Midbrain (tissue), 1 donor: Measurements from ENCODE around the gene ZNF678.
"Not testable (repeated sequence)": the region's sequence is repeated elsewhere in the genome, so short reads cannot be mapped to it uniquely, and the experiment has no call there.

Experiments used
- DNase-seq: peaks from one replicate; lab custom pipeline; 2025; lab: John Stamatoyannopoulos, UW

The ZNF678 gene

DNA sequence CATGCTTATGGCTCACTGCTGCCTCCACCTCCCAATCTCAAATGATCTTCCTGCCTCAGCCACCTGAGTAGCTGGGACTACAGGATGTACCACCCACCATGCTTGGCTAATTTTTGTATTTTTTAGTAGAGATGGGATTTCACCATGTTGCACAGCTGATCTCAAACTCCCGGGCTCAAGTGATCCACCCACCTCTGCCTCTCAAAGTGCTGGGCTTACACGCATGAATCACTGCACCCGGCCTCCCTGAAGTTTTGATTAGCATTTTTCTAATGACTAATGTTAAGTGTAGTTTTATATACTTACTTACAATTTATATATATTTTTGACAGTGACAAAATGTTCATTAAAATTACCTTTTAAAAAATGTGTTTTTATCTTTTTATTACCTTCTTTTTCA, 41.1 kb downstream of the ZNF678 start:
- DNase-seq, result no peak

DNA sequence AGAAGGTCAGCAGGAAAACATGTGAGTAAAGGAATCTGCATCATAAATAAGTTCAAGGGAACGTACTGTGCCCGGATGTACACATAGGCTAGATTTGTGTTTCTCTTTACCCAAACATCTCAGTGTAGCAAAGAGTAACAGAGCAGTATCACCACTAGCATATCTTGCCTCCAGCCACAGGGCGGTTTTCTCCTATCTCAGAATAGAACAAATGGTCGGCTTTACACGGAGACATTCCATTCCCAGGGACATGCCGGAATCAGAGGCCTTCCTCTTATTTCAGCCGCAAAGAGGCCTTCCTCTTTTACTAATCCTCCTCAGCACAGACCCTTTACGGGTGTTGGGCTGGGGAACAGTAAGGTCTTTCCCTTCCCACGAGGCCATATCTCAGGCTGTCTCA, 42.9 kb downstream of the ZNF678 start:
- not testable (repeated sequence) for DNase-seq

DNA sequence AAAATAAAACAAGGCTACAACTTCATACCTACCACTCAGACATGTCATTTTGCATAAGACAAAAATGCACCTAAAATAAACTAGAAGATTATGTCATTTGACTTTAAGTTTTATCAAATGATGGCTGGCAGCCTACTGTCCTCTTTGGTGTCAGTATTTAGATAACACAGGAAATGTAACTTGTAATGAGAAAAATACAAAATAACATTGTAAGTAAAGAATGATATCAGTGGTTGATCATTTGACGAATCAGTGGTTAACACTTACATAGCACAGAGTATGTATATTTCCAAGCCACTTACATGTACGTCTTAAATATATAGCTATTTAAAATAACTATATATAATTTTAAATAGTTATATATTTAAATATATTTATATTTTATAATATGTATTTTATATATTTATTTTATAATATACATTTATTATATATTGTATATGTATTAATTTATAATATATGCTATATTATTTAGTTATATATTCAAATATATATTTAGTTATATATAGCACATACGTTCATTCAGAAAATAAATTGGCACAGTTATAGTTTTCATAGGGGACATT, 44.1 kb downstream of the ZNF678 start:
- DNase-seq, result no peak

DNA sequence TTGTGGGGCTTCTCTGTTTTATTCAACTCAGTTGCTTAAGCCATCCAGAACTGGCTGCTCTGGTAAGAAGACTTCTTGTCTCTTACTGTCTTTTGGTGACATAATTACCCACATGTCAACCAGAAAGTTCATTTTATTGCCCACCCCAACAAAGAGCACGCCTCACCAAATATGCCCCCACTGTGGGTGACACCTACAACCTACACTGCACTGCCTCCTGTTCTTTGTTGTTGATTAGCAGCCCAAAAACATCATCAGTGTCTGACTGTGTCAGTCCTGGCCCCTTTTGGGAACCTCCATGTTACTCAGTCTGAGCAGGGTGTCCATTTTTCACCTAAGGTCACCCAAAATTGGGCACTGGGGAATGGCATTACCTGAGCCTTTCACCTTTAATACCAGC, 49.3 kb downstream of the ZNF678 start:
- no peak for DNase-seq

DNA sequence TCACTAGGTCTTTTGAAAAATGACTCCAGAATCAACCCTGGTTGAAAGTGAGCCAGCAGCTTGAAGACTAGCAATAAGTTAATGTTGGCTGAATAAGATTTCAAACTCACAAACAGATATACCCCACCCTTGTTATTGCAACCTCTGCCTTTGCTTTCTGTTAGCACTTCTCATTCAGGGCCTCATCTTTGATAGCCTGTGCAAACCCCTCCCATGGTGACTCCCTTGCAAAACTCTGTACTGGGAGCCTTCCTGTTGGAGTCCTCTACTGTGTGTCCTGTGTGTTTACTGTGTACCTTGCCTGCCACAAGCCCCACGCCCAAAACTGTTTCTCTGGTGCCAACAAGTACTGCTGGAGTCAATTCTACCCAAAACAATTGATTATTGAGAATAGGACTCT, 50.2 kb downstream of the ZNF678 start:
- no peak for DNase-seq

DNA sequence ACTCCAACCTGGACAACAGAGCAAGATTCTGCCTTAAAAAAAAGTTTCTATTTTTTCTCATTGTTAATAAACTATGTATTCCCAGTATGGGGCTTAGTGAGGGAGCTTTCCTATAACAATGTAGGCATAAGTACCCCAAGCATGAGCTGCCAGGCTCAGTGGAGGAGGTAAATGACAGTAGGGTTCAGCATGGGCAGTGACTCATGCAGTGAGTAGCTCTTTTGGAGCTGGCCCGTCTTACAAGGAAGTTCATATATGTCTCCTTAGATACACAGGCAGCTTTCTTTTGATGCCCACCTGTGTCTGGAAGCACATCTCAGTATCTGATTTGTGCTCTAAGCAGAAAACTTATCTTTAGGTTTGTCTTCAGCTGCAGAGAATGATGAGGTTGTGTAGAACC, 57.9 kb downstream of the ZNF678 start:
- no peak for DNase-seq

DNA sequence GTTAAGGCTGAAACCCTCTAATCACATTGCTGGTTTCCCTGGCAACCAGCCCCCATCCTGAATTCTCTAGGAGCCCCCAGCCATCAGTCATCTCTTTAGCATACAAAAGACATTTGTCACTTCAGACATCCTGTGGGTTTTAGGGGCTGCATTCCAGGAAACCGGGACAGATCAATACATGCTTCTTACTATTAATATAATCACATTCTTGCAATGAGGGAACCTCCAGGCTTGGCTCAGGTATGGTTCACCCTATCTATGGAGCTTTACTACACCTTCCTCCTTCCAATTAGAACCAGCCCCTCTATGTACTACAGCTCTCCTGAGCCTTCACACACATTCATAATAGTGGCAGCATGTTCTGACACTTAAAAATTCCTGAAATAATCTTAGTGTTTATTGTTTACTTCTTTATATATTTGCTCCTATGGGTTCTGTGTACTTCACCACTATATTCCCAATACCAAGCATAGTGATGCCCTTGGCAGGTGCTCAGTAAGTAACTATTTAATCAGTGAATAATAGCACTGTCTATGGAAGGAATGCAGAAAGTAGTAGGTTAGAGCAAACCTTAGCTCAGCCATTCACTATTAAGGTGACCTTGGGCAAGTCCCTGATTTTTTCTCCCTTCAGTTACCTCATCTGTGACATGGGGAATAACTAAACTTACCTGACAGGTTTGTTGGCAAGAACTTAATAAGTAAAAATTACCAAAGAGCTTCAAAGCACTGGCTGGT, 59.6 kb downstream of the ZNF678 start:
- no peak for DNase-seq

DNA sequence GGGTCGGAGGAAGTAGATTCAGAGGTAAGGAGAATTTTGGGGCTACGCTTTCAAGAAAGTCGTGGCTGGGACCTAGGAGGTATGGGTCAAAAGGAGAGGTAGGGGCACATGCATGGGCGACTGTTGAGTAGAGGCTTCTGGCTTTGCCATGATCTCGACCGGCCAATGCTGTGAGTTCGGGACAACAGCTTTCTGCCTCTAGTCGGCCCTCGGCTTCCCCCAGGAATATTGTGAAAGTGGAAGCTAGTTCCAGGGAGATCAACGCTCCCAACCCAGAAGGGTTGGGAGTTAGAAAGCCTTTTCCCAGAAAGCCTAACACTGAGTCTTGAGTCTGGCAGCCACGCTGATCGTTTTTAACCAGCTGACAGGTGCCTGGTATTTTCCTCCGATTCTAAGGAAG, 69.0 kb downstream of the ZNF678 start:
- DNase-seq, result no peak

DNA sequence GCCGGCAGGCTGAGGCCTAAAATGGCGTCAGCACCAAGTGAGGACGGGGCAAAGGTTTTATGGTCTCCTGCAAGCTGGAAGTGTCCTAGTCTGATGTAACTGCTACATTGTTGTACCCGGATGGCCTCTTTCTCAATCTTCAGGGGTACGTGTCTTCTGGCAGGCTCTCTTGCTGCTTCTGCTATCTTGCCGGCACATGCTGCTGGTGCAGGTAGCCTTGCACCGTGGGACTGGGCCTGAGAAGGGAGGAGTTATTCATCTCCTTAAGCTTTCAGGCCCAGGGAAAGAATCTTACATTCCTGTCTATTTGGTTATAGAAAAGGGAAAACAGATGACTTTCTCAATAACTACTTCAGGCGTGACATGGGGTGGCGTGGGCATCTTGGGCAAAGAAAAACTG, 72.2 kb downstream of the ZNF678 start:
- no peak for DNase-seq

DNA sequence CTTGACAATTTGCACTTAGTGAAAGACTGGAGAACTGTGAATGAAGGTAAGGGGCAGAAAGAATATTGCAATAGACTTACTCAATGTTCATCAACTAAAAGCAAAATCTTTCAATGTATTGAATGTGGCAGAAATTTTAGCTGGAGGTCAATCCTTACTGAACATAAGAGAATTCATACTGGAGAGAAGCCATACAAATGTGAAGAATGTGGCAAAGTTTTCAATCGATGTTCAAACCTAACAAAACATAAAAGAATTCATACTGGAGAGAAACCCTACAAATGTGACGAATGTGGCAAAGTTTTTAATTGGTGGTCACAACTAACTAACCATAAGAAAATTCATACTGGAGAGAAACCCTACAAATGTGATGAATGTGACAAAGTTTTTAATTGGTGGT, 91.1 kb downstream of the ZNF678 start:
- no peak for DNase-seq

DNA sequence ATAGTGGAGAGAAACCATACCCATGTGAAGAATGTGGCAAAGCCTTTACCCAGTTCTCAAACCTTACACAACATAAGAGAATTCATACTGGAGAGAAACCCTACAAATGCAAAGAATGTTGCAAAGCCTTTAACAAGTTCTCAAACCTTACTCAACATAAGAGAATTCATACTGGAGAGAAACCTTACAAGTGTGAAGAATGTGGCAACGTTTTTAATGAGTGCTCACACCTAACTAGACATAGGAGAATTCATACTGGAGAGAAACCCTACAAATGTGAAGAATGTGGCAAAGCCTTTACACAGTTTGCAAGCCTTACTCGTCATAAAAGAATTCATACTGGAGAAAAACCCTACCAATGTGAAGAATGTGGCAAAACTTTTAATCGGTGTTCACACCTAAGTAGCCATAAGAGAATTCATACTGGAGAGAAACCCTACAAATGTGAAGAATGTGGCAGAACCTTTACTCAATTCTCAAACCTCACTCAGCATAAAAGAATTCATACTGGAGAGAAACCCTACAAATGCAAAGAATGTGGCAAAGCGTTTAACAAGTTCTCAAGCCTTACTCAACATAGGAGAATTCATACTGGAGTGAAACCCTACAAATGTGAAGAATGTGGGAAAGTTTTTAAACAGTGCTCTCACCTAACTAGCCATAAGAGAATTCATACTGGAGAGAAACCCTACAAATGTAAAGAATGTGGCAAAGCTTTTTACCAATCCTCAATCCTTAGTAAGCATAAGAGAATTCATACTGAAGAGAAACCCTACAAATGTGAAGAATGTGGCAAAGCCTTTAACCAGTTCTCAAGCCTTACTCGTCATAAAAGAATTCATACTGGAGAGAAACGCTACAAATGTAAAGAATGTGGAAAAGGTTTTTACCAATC, 91.7 kb downstream of the ZNF678 start:
- DNase-seq, result no peak

DNA sequence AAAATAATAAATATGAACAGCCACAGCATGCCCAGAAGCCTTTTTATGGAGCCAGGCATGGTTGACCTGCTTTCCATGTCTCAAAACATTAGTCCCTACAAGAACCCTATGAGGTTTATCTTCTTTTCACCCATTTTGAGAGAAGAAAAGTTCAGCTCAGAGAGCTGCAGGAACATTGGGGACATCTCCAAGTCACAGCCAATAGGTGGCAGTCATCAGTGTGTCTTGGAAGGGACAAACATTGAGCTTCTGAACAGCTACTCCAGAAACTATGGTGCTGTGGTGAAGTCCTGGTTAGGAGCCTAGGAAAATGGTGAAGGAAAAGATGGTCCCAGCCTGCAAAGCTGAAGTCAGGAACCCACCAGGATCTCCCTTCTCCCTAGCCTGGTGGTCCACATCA, 98.1 kb downstream of the ZNF678 start:
- no peak for DNase-seq

DNA sequence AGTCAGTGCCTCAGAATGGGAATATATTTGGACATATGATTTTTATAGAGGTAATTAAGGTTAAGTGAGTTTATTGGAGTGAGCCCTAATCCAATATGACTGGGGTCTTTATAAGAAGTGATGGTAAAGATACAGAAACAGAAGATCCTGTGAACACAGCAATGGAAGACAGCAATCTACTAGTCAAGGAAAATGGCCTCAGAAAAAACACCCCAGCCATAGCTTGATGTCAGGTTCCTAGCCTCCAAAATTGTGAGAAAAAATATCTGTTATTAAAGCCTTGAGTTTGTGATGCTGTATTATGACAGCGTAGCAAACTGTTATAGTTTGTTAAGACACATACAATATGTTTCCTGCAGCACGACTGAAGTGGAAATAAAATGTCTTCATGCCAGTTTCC, 99.6 kb downstream of the ZNF678 start:
- no peak for DNase-seq

DNA sequence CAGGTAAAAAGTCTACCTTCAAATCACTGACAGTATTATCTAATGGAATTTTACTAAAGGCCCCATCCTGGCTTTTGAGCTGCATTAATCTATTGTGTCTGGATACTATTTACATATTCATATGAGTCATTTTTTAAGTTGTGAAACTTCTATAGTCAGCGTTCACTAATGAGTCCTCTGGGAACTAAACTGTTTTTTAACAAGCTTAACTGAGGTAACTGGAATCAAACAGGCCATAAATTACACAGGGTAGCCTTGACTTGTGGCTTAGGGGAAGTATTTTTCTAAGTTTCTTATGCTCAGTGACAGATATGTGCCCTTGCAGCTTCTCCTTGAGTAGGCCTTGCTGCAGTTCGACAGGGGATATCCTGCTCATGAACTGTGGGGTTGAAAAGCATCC, 102.9 kb downstream of the ZNF678 start:
- no peak for DNase-seq

DNA sequence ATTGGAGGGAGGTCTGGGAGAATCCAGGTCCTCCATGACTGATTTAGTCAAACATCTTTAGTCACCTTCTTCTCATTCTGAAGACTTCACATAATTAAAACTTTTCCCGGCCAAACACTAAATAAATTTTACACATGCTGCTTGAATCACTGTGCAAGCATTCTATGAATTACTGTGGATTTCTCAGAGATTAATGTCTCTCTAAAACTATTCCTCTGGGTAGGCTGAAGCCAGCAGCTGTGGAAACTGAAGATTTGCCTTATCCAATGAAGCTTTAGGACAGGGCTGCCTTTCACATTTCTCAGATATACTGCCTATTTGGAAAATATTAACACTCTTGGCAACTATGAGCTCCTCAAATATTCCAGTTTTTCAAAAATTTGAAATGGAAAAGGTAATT, 110.1 kb downstream of the ZNF678 start:
- no peak for DNase-seq

DNA sequence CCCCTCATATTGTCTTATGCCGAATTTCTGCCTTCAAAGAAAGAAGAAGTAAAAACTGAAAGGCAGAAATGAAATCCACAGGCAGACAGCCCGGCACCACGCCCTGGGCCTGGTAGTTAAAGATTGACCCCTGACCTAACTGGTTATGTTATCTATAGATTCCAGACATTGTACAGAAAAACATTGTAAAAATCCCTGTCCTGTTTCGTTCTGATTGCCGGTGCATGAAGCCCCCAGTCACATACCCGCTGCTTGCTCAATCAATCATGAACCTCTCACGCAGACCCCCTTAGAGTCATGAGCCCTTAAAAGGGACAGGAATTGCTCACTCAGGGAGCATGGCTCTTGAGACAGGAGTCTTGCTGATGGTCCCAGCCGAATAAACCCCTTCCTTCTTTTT, 122.5 kb downstream of the ZNF678 start:
- no peak for DNase-seq

DNA sequence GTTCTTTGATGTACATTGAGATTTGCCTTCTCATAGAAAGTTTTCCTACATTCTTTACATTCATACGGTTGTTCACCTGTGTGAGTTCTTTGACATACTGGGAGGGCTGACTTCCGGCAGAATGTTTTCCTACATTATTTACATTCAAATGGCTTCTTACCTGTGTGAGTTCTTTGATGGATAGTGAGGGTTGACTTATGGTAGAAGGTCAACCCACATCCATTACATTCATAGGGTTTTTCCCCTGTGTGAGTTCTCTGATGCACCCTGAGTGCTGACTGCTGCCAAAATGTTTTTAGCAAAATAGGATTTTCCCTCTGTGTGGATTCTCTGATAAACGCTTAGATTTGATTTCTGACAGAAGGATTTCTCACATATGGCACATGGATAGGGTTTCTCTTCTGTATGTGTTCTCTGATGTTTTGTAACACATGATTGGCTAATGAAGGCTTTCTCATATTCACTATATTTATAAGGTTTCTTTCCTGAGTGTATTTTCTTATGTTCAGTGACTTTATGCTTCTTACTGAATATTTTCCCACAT, 134.0 kb downstream of the ZNF678 start:
- DNase-seq, result no peak

DNA sequence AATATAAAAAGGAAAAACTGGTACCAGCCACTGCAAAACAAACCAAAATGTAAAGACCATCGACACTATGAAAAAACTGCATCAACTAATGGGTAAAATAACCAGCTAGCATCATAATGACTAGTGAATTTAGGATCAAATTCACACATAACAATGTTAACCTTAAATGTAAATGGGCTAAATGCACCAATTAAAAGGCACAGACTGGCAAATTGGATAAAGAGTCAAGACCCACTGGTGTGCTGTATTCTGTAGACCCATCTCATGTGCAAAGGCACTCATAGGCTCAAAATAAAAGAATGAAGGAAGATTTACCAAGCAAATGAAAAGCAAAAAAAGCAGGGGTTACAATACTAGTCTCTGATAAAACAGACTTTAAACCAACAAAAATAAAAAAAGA, 138.3 kb downstream of the ZNF678 start:
- not testable (repeated sequence) for DNase-seq

DNA sequence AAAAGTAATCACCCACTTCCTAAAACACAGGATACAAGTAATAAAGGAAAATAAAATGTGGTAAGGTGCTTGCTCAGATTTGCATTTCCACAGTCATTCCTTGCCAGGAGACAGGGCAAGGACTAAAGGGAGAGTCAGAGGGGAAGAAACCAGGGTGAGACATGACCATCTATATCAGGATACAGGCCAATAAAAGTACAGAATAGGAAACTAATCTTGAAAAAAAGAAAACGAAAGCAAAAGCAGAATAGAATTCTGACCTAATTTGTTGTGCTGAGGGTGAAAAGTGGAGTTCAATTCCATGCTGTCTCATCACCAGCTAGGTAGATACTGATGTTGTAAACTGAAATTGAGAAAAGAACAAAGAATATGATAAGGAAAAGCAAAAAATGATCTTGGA, 144.5 kb downstream of the ZNF678 start:
- no peak for DNase-seq

DNA sequence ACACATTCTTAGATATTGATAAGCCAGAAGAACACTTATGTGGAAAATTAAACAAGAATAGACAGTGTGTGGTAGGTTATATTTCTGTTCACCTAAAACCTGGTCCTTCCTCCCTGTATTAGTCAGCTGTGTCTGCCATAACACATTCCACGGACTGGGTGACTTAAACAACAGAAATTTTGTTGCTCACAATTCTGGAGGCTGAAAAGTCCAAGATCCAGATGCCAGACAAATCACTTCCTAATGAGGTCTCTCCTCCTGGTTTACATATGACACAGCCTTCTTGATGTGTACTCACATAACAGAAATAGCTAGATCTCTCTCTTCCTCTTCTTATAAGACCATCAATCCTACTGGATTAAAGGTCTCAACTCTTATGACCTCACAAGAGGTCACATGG, 146.1 kb downstream of the ZNF678 start:
- no peak for DNase-seq

DNA sequence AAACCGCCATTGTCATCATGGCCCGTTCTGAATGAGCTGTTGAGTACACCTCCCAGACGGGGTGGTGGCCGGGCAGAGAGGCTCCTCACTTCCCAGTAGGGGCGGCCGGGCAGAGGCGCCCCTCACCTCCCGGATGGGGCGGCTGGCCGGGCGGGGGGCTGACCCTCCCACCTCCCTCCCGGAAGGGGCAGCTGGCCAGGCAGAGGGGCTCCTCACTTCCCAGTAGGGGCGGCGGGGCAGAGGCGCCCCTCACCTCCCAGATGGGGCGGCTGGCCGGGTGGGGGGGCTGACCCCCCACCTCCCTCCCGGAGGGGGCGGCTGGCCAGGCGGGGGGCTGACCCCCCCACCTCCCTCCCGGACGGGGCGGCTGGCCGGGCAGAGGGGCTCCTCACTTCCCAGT, 147.1 kb downstream of the ZNF678 start:
- DNase-seq, result not testable (repeated sequence)

DNA sequence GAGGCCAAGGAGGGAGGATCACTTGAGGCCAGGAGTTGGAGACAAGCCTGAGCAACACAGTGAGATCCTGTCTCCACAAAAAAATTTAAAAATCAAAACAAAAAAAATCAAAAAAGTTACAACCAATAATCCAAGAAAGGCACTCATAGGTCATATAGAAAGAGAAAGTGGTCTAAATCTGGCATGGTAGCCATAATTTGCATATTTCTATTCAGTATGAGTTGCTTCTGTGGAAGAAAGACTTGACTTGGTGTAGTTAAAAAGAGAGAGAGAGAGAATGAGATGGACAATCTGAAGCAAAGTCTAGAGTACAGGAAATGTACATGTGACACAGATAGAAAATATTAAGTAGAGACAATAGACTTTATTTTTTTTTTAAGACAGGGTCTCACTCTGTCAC, 149.3 kb downstream of the ZNF678 start:
- no peak for DNase-seq

DNA sequence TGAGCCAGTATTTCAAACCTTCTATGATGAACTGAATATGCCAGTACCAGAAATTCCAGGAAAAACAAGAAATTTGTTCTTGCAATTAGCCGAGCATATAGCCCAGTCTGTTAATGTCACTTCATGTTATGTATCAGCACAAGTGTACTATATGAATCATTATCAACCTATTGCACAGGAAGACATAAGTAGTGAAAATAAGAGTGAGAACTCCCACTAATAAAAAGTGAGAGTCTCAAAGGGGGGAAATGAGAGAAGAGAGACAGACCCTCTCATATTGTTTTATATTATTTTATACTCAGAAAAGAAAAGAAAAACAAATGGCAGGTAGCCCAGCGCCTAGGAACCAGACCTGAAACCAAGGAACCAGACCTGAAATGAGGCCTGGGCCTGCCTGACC, 155.6 kb downstream of the ZNF678 start:
- DNase-seq, result no peak
